Activated CD4-positive, alpha-beta T cell treated with anti-CD3 and anti-CD28 coated beads, Interleukin-2, Interleukin-6, amounts not matched to agents 100 ng/mL and 50 ng/mL, durations not matched to agents 16 hours and 8 hours (primary cell): ENCODE results near the gene NMNAT3.

Experiments used
- DNase-seq: peaks from one replicate; pipeline ENCODE4 v3.0.0-alpha.2; 2020

Gene NMNAT3

DNA sequence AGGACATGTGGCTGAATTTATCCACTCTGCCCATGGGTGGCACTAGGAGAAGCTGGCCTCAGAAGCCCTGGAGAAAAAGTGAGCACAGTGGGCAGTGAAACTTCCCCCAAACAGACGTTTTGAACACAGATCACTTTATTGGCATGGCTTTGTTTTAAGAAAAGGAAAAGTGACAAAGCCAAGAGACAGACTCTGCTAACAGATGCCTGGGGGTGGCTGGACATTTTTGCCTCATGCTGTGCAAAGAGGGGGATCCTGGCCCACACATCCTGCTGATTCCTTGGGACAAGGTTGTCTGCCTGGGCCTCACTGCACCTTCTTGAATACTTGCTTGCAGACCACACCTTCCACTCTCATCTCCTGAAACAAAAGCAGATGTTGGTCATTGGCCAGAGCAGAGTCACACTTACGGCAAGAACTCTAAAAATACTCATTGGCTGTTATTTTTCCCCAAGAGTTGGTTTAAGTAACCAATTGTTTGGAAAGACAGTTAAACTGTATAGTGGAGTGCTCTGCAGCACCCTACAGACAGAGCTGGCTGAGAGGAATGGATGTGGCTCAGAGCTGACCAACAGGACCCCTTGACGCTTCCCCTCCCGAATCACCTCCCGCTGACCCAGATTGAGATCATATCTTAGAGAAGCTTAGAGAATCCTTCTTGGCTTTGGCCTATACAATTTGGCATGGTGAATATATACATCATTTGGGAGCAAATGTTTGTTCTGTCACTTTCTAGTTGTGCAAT is 160.3 kb downstream of the NMNAT3 start:
- no peak for DNase-seq

DNA sequence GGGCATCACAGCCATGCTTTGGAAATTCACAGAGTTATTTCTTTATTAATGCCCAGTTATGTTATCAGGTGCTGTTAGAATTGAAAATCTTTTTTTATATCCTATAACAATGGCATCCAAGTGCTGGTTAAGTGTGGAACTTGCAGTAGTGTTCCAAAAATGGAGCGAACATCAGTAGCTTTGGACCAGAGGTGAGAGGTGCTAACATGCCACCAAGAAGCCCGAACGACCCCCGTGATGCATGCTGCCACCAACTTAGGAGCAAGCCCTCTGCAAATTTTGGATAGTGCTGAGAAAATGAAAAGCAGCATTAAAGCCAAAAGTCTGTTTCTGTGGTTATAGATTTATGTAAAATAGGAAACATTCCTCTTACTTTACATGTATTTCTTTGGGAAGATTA is 163.0 kb downstream of the NMNAT3 start:
- DNase-seq = no peak
